IMR-90 (cell line): Measurements from ENCODE around the gene NKX6-1.

Experiments used
- CEBPB ChIP-seq: IDR thresholded peaks from 2 replicates; pipeline ENCODE4 v1.6.1; 2012; ENCODE audit warnings: low read depth, low read length, improper control_type of control experiment
- CHD1 ChIP-seq: IDR thresholded peaks from 2 replicates; pipeline ENCODE4 v1.6.1; 2012; ENCODE audit warnings: low read depth, low read length, improper control_type of control experiment
- FOS ChIP-seq: fragments of 150-350 bp; IDR thresholded peaks from 2 replicates; pipeline ENCODE4 v1.6.1; 2016; ENCODE audit warnings: low read depth, low read length
- MAFK ChIP-seq: IDR thresholded peaks from 2 replicates; pipeline ENCODE4 v1.6.1; 2012; ENCODE audit warnings: low read depth, low read length, improper control_type of control experiment
- MAZ ChIP-seq: IDR thresholded peaks from 2 replicates; pipeline ENCODE4 v1.6.1; 2012; ENCODE audit warnings: low read depth, mild to moderate bottlenecking, low read length, improper control_type of control experiment, moderate library complexity, borderline replicate concordance
- MXI1 ChIP-seq: IDR thresholded peaks from 2 replicates; pipeline ENCODE4 v1.6.1; 2012; ENCODE audit warnings: low read depth, mild to moderate bottlenecking, low read length, moderate library complexity, borderline replicate concordance
- POLR2A ChIP-seq: IDR thresholded peaks from 2 replicates; pipeline ENCODE4 v1.6.1; 2012; ENCODE audit warnings: mild to moderate bottlenecking, low read depth, low read length
- RAD21 ChIP-seq: IDR thresholded peaks from 2 replicates; pipeline ENCODE4 v1.6.1; 2012; ENCODE audit warnings: low read length, improper control_type of control experiment
- RFX5 ChIP-seq: IDR thresholded peaks from 2 replicates; pipeline ENCODE4 v1.8.0; 2012; ENCODE audit warnings: low read depth, mild to moderate bottlenecking, low read length, moderate library complexity
- SMC3 ChIP-seq: fragments of 150-350 bp; IDR thresholded peaks from 2 replicates; pipeline ENCODE4 v1.6.1; 2016; ENCODE audit warnings: low read depth, mild to moderate bottlenecking, antibody characterized with exemption, low read length, moderate library complexity
- TF ChIP-seq, protein P1 (sequence below): conservative IDR thresholded peaks from 2 replicates; pipeline ENCODE4 v1.5.1; 2012; ENCODE audit warnings: mild to moderate bottlenecking, low read depth, low read length, improper control_type of control experiment
- TF ChIP-seq, protein P2 (sequence below): fragments of 150-350 bp; IDR thresholded peaks from 2 replicates; pipeline ENCODE4 v1.6.1; 2017; ENCODE audit warnings: mild to moderate bottlenecking, antibody characterized with exemption, low read length, low read depth
- TF ChIP-seq, protein P3 (sequence below): fragments of 150-350 bp; IDR thresholded peaks from 2 replicates; pipeline ENCODE4 v1.6.1; 2016; ENCODE audit warnings: low read depth, mild to moderate bottlenecking, low read length, moderate library complexity, borderline replicate concordance

DNA sequence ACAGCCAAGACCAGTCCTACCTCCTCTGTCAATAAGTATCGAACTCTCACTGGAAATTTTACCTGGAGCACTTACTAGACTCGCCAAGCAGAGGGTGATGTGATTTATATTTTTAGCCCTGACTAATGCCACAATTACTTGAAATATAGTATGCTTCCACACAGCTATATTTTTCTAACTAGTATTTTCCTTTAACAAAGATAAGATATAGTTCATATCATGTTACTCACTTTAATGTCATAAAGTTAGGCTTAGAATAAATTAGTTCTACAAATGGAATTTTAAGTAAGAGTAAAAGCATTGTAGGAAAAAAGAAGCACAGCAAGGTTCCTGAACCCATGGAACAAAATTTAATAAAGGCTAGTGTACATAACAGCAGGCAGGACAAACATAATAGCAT, 16.0 kb upstream of the NKX6-1 start:
- TF ChIP-seq CHD1 (no peak), MXI1 (no peak), SMC3 (no peak), CEBPB (no peak), RAD21 (no peak), RFX5 (no peak), POLR2A (no peak), MAZ (no peak), FOS (no peak), MAFK (no peak)
- TF ChIP-seq, protein P1, sequence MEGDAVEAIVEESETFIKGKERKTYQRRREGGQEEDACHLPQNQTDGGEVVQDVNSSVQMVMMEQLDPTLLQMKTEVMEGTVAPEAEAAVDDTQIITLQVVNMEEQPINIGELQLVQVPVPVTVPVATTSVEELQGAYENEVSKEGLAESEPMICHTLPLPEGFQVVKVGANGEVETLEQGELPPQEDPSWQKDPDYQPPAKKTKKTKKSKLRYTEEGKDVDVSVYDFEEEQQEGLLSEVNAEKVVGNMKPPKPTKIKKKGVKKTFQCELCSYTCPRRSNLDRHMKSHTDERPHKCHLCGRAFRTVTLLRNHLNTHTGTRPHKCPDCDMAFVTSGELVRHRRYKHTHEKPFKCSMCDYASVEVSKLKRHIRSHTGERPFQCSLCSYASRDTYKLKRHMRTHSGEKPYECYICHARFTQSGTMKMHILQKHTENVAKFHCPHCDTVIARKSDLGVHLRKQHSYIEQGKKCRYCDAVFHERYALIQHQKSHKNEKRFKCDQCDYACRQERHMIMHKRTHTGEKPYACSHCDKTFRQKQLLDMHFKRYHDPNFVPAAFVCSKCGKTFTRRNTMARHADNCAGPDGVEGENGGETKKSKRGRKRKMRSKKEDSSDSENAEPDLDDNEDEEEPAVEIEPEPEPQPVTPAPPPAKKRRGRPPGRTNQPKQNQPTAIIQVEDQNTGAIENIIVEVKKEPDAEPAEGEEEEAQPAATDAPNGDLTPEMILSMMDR = no peak
- TF ChIP-seq, protein P2, sequence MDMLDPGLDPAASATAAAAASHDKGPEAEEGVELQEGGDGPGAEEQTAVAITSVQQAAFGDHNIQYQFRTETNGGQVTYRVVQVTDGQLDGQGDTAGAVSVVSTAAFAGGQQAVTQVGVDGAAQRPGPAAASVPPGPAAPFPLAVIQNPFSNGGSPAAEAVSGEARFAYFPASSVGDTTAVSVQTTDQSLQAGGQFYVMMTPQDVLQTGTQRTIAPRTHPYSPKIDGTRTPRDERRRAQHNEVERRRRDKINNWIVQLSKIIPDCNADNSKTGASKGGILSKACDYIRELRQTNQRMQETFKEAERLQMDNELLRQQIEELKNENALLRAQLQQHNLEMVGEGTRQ = no peak
- TF ChIP-seq, protein P3, sequence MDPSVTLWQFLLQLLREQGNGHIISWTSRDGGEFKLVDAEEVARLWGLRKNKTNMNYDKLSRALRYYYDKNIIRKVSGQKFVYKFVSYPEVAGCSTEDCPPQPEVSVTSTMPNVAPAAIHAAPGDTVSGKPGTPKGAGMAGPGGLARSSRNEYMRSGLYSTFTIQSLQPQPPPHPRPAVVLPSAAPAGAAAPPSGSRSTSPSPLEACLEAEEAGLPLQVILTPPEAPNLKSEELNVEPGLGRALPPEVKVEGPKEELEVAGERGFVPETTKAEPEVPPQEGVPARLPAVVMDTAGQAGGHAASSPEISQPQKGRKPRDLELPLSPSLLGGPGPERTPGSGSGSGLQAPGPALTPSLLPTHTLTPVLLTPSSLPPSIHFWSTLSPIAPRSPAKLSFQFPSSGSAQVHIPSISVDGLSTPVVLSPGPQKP = no peak
